Right ventricle myocardium inferior (tissue), 1 donor: Measurements from ENCODE around the gene NR0B1. TPM values are rescaled to one million over a fixed set of nuclear protein-coding genes. Genes with fewer than 3 reads are reported as not detected.
A peak's percentile ranks its signal among the peaks of the same experiment; 100 is the strongest.

Experiments
- ATAC-seq: fragments of 200-7000 bp; cut with Tn5 transposase; one replicate; pipeline ENCODE4 v1.9.1; 2020; ENCODE audit warnings: mild to moderate bottlenecking, moderate library complexity
- DNase-seq: peaks from one replicate; pipeline ENCODE4 v3.0.0; 2021; ENCODE audit errors: missing footprints
- intact Hi-C: fragments of 100-400 bp; cut with DNase I; formaldehyde crosslinking; loops from one replicate; pipeline ENCODE4 v1.11.0; 2022
- long read RNA-seq: library from polyadenylated mRNA; unstranded; transcript quantifications from one replicate; pipeline ENCODE4 v2.0.0, GENCODE V29; 2021
- total RNA-seq: library from RNA; stranded (reverse); fragmentation: NEBNext Ultra II Directional; extraction: Animal tissue kit (Norgen Biotek cat#: 25700); gene quantifications from one replicate; pipeline ENCODE4 v1.2.1, GENCODE V29; 2021
- donor health status: DM: no; HTN: yes; CAD: no; lungs with severe emphysema.

NR0B1 gene
- not detected for total RNA-seq
- long read RNA-seq = 0 reads

- ATAC-seq (peak; percentile 56), DNase-seq (no peak)
- intact Hi-C loops = no loop called here
Observed at GRCh38 chrX:30309139-30309571, at the start of gene NR0B1. NR0B1 (minus strand) TSS chrX:30309390; CDS start chrX:30309363, 27 bp downstream.

- ATAC-seq (no peak), DNase-seq (no peak)
- intact Hi-C loops = no loop called here
Observed at GRCh38 chrX:30349946-30350345, 40.8 kb upstream of the NR0B1 start.

GRCh38 chrX:30343206-30343605 lies 34.0 kb upstream of the NR0B1 start:
- intact Hi-C loops = no loop called here
- no peak for DNase-seq
- ATAC-seq = no peak

GRCh38 chrX:30340753-30341152 lies 31.6 kb upstream of the NR0B1 start:
- intact Hi-C loops = no loop called here
- DNase-seq (no peak), ATAC-seq (no peak)

- no peak for DNase-seq
- ATAC-seq = no peak
- intact Hi-C loops = no loop called here
Observed at GRCh38 chrX:30327762-30328161, 18.6 kb upstream of the NR0B1 start.

DNA sequence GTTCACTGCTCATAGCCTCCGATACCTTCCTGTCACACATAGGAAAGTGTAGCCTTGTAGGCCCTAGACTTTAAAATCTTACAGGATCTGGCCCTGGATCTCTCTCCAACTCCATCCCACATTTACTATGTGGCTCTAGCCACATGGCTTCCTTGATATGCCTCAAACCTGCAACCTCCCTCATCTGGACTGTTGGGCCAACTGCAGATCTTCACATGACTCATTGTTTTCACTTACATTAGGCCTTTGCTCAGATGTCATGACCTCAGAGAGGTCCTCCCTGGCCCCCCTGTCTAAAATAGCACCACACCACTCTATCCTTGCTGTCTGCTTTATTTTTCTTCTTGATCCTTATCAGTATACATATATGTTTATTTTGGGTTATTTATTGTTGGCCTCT lies 8.1 kb upstream of the NR0B1 start:
- no peak for ATAC-seq
- intact Hi-C loops = no loop called here
- DNase-seq = no peak

DNA sequence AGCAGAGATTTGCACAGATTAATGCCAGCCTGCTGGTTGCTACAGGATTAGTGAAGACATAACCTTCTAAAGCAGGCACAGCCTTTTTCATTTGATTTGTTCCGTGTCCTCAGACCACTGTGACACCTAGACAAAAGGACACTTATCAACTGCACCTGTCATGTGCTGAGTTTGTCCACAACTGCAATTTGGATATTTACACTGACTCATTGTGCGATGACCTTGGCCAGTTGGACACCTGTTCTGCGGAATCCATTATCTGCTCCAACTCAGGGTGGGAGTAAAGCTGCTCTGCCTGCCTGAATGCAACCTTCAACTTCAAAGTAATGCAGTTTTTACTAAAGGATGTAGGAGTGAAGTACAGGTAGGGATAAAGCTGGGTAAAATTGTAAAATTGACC lies 4.1 kb upstream of the NR0B1 start:
- ATAC-seq = no peak

GRCh38 chrX:30312858-30313257 lies 3.7 kb upstream of the NR0B1 start:
- ATAC-seq (no peak), DNase-seq (no peak)
- intact Hi-C loops = no loop called here

More for the DNA sequence above, 4.1 kb upstream of the NR0B1 start:
- no peak for DNase-seq
- intact Hi-C loops = no loop called here

GRCh38 chrX:30310429-30311206 lies 1.4 kb upstream of the NR0B1 start:
- ATAC-seq (no peak), DNase-seq (no peak)
- intact Hi-C loops = no loop called here

DNA sequence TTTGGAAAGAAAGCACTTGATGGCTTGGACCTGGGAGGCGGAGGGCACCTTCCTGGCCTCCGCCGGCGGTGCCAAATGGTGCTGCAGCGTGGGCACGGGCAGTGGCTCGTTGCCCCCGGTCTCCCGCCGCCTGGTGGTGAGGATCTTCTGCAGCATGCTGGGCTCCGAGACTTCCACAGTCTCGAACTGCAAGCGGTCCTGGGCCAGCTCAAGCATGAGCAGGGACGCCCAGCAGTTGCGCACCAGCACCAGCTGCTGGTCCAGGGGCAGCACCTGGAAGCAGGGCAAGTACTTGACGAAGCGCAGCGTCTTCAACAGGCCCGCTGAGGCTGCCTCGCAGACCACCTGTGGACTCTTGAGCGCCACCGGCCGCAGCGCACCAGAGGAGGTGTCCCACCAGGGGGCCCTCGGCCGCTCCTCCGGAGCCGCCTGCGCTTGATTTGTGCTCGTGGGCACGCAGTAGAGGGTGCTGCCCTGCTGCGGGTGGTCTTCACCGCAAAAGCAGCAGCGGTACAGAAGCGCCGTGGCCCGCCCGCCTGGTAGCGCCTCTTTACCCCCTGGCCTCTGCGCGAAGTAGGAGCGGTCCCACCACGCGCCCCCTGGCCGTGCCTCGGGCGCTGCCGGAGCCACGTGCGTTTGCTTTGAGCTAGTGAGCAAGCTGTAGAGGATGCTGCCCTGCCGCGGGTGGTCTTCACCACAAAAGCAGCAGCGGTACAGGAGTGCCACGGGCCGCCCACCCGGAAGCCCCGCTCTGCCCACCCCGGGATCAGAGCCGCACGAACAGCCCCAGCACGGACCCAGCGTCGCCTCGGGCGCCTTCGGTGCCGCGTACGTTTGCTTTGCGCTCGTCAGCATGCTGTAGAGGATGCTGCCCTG lies 689 bp downstream of the NR0B1 start:
- ATAC-seq (no peak), DNase-seq (no peak)
- intact Hi-C loops = no loop called here

- no peak for ATAC-seq
- no peak for DNase-seq
- intact Hi-C loops = no loop called here
Observed at GRCh38 chrX:30307466-30307865, 1.7 kb downstream of the NR0B1 start.

DNA sequence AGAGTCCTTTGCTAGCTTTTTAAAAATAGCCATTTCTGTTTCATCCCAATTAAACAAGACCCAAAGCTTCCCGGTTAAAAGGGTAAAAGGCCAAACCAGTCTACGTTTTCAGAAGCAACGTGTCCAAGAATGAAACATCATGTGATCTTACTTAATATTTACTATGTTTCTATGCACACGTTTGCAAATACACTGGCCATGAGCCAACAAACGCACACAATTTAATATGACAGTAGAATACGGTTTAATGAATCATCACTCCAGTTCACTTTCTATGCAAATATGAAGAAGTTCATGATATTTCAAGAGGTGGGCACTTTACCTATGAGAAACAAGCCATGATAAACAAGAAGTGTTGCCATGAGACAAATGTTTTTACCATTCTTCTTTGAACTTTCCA lies 4.3 kb downstream of the NR0B1 start:
- no peak for DNase-seq
- intact Hi-C loops = no loop called here
- ATAC-seq = no peak

DNA sequence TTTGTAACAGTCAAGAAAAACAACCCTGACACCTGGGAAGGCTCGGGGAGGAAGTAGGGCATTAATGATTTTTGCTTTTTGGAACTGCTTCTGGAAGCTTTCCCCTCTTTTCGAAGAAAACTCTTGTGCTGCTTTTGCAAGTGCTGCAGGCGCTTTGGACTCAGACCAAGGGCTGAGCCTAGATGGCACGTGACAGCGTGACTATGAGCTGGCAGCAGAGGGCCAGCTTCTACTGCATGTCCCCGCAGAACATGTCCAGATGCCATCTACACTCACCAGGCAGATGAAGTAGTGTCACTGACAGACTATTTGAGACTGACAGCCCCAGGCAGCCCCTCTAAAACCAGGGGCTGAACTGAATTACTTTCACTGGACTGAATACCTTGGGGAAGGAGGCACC lies 6.2 kb downstream of the NR0B1 start:
- intact Hi-C loops = no loop called here
- no peak for DNase-seq
- peak; percentile 56 for ATAC-seq

GRCh38 chrX:30301963-30302362 lies 7.2 kb downstream of the NR0B1 start:
- intact Hi-C loops = no loop called here
- ATAC-seq (no peak), DNase-seq (no peak)

DNA sequence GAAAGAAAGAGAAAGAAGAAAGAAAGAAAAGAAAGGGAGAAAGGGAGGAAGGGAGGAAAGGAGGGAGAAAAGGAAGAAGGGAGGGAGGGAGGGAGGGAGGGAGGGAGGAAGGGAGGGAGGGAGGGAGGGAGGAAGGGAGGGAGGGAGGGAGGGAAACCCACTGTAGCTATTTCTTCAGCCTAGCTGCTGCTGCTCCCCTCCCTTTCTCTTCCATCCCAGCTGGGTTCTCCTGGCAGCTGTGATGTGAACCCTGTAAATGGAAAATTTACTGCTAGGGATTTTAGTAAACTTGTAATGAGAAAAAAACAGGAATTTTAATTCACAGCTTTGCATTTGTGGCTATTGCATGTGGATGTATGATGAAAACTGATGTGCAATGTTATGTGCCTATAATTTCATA lies 8.0 kb downstream of the NR0B1 start:
- ATAC-seq = no peak
- intact Hi-C loops = no loop called here

DNA sequence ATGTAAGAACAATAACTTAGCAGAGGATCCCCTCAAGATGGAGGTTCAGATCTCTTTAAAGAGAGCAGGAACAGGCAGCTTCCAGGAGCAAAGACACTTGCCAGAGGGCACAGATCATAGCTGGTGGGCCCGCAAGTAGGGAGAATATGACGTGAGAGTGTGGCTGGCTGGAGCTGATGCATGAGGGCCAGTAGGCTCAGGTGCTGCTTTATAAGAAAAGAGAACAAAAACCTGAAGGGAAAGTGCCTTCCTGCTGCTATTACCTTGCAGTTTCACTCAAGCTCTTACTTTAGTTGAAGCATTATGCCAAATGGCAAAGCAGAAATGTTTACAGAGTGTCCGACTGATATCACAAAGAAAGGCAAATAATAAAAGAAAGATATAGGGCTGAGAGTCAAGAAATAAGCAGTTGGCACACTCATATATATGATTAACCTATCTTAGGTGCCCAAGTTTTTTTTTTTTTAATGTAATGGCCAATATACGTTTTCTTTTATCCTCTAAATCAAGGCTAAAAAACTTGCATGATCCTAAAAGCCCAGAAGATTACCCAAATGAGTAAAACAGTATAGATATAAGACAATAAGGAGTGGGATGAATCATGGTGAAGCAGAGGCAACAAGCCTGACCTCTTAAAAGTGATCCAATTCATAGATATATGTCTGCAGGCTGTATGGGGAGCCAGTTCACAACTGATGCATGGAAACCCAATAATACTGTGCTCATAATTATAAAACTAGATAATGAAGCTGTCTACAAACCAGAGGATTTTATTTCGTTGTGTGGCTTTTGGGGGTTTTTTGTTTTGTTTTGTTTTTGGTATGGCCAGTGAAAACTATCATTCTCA lies 12.6 kb downstream of the NR0B1 start:
- intact Hi-C loops = no loop called here
- no peak for DNase-seq
- ATAC-seq = no peak

More for the DNA sequence above, 8.0 kb downstream of the NR0B1 start:
- no peak for DNase-seq

DNA sequence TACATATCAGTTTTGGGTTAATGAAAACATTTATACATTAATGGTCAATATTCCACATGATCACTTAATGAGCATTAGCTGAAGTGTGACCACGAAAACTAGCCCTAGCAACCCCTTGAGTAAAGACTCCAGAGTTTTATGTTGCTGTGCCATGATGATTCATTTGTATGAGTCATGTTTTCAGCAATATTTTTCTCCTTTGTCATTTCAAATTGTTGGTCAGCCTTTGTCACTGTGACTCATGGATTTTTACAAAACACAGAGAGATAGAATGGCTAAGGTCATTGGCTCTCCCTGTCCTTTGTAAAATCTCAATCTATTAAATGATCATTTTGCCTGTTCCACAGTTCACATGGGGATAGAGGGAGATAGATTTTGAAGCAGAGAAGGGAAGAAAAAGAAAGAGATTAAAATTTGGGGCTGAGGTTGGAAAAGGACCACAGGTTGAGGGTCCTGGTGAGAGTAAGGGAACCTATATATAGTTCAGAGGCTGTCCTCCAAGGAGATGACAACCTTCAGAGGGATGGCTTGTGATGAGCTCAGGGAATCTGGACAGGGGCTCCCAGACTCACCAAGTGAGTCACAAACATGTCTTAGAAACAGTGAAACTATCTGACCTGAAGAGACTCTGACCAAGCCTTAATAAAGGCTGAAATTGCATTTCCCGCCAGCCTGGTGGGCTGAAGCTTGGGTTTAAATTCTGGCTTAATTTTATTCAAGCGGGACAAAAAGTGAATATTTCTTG lies 25.6 kb downstream of the NR0B1 start:
- intact Hi-C loops = no loop called here
- ATAC-seq = no peak

DNA sequence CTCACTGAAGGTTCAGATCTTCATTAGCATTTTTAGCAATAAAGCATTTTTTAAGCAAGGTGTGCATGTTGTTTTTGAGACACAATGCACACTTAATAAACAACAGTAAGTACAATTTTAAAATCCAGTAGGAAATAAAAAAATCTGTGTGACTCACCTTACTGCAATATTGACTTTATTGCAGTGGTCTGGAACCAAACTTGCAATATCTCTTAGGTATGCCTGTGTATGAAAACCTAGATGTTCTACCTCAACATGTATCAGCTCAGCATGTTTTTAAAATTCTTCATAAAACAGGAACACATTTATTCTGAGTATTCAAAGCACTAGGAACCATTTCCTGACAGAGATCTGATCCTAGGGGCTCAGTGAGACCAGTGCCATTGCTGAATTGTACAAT lies 26.7 kb downstream of the NR0B1 start:
- DNase-seq = no peak
- no peak for ATAC-seq
- intact Hi-C loops = no loop called here

More for the DNA sequence above, 25.6 kb downstream of the NR0B1 start:
- DNase-seq = no peak
